Ovary (tissue), 3 donors: Measurements from ENCODE around the gene RPTOR.

Experiments used
- EP300 ChIP-seq: sonication (generic); formaldehyde crosslinking; IDR thresholded peaks from one replicate; pipeline ENCODE4 v1.6.1; 2017; ENCODE audit warnings: antibody characterized with exemption
- POLR2A ChIP-seq: fragments of 450-650 bp; IDR thresholded peaks from one replicate; pipeline ENCODE4 v1.6.1; 2017; ENCODE audit warnings: antibody characterized with exemption, mild to moderate bottlenecking, moderate library complexity
- TF ChIP-seq, protein P1 (sequence below), 3 donors: fragments of 450-650 bp in 2 of 3; fragments of 200-600 bp in 1 of 3; IDR thresholded peaks; one replicate each; pipeline versions ENCODE4 v1.5.1 to v1.8.0; 2016 to 2022; ENCODE audit warnings: antibody characterized with exemption in 3 of 3, mild to moderate bottlenecking in 1 of 3
- donor health status: DM: no; HTN: no; CAD: no.

DNA sequence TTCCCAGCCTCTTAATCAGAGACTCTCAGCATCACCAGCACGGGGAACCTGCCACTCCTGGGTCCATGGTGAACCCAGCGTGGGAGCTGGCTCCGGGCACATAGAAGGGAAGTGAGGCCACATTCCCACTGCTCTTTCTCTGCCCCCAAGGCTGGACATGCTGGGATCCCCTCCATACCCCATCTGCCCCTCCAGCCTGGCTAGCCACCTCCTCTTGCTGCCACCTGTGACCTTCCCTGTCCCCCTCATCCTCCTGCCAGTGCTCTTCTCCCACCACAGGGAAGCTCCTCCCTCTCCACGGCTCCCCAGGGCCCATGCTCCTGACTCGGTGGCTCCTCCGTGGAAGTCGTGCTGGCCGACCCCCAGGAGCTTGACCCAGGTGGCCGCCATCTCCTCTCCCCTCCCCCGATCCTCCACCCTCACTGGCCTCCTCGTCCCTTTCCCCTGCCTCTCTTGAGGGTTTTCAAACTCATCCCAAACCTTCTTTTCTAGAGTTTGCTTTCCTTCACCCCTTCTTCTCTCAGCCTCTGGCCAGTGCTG lies 307.9 kb downstream of the RPTOR start:
- TF ChIP-seq, protein P1, sequence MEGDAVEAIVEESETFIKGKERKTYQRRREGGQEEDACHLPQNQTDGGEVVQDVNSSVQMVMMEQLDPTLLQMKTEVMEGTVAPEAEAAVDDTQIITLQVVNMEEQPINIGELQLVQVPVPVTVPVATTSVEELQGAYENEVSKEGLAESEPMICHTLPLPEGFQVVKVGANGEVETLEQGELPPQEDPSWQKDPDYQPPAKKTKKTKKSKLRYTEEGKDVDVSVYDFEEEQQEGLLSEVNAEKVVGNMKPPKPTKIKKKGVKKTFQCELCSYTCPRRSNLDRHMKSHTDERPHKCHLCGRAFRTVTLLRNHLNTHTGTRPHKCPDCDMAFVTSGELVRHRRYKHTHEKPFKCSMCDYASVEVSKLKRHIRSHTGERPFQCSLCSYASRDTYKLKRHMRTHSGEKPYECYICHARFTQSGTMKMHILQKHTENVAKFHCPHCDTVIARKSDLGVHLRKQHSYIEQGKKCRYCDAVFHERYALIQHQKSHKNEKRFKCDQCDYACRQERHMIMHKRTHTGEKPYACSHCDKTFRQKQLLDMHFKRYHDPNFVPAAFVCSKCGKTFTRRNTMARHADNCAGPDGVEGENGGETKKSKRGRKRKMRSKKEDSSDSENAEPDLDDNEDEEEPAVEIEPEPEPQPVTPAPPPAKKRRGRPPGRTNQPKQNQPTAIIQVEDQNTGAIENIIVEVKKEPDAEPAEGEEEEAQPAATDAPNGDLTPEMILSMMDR (IDR thresholded peaks at IDR 0.05): no peak
- no peak for TF ChIP-seq POLR2A
- TF ChIP-seq EP300: no peak
